Muscle layer of duodenum (tissue), 2 donors: ENCODE data around the gene COL23A1.

Source experiments
- H3K27ac ChIP-seq: one replicate; pipeline ENCODE4 v1.7.0; 2013; ENCODE audit warnings: mild to moderate bottlenecking, low read length
- H3K27me3 ChIP-seq: one replicate; pipeline ENCODE4 v1.7.0; 2013; ENCODE audit warnings: low read depth, mild to moderate bottlenecking, control low read depth, low read length
- H3K36me3 ChIP-seq, 2 donors: one replicate each; pipeline ENCODE4 v1.7.0; 2013; ENCODE audit warnings: low read length in 2 of 2, control low read depth in 1 of 2, mild to moderate bottlenecking in 1 of 2; ENCODE audit not compliant: insufficient read depth in 2 of 2, control insufficient read depth in 1 of 2
- H3K4me1 ChIP-seq, 2 donors: one replicate each; pipeline ENCODE4 v1.7.0; 2013; ENCODE audit warnings: low read length in 2 of 2, mild to moderate bottlenecking in 2 of 2, control low read depth in 1 of 2, moderate library complexity in 1 of 2; ENCODE audit not compliant: insufficient read depth in 2 of 2, control insufficient read depth in 1 of 2
- H3K4me3 ChIP-seq, 2 donors: one replicate each; pipeline ENCODE4 v1.7.0; 2013; ENCODE audit warnings: low read length in 2 of 2, low read depth in 1 of 2, mild to moderate bottlenecking in 1 of 2
- H3K9me3 ChIP-seq, 2 donors: one replicate each; pipeline ENCODE4 v1.7.0; 2013; ENCODE audit warnings: low read length in 2 of 2, control low read depth in 1 of 2, mild to moderate bottlenecking in 1 of 2; ENCODE audit not compliant: control insufficient read depth in 1 of 2
- donor health status: healthy.

Gene COL23A1

DNA sequence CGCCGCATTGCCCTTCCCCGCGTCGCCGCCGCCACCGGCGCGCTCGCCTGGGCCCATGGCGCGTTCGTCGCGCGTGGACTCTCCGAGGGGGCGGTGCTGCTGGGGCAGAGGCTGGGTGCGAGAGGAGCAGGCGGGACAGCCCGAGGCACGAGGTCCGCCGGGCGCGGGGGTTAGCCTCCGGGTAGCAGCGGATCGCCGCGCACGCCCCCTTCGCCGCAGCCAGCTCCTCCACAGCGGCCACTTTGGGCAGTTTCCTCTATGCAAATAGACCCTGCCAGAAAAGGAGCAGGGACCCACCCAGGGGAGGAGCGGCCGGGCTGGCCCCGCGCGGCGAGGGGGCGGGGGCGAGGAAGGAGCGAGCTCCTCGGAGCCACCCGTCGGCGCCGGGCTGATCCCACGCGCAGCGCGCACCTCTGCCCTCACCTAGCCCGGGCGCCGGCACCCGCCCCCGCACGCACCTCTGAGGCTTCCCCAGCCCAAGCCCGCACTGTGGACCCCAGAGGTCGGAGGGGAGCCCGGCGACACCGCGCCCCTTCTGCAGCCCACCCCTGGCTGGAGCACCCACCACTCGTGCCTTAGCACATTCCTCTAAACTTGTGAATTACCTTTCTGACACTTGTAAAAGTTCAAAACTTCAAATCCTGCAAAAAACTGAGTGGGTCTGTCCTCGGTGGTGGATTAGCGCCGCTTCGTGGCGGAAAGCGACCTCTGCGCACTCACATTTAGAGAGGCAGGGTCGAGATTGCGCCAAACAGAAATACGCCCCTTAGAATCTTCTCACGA, at the start of gene COL23A1:
Gene COL23A1 (minus strand): TSS at position 253 of the 783 bp plus-strand sequence.
- H3K27me3 ChIP-seq, result peaks cover 12% of the 10 kb centered on the region

DNA sequence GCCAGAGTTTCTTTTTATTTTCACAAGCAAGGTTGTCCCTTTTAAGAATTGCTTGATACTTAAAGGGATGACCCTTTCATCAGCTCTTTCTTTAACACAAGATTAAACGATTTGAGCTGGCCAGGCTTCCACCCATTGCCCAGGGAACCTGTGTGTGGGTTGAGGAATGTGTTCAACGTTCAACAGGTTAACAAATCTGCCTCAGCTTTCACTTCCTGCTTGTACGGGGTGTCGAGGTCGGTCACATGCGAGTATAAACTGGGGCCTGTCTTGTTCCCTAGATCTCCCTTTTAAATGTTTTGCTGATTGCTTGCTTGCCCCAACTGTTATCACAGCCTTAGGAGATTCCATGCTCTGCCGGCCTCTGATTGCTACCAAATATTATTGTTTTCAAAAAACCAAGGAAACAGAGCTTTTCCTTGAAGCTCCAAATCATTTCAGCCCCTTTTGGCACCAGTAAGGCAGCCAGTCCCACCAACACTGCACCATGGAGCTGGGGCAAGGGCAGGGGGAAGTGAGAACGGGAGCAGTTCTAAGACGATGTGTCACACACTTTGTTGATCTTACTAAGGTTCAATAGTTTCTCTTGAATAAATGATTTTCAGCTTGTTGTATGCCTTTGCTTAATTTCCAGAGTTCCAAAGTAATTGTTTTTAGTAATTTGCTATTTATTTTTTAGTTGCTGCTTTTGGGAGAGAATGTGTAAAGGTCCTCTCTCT, 47.3 kb upstream of the COL23A1 start:
- Histone ChIP-seq H3K27ac (no peak overlapping the region), H3K4me1 (no peaks in the 10 kb centered on the region), H3K9me3 (peaks cover 0 to 3% of the 10 kb centered on the region in 2 donors), H3K4me3 (no peak overlapping the region), H3K36me3 (no peaks in the 10 kb centered on the region), H3K27me3 (no peaks in the 10 kb centered on the region)

More for the DNA sequence above, at the start of gene COL23A1:
- H3K9me3 ChIP-seq, result peaks cover 0 to 10% of the 10 kb centered on the region in 2 donors
- peaks cover 3 to 14% of the 10 kb centered on the region in 2 donors for H3K4me1 ChIP-seq
- no peak within 1 kb of the TSS for H3K27ac ChIP-seq
- peaks cover 0 to 8% of the 10 kb centered on the region in 2 donors for H3K36me3 ChIP-seq
- H3K4me3 ChIP-seq, result peak within 1 kb of the TSS; percentile 35 to 71

DNA sequence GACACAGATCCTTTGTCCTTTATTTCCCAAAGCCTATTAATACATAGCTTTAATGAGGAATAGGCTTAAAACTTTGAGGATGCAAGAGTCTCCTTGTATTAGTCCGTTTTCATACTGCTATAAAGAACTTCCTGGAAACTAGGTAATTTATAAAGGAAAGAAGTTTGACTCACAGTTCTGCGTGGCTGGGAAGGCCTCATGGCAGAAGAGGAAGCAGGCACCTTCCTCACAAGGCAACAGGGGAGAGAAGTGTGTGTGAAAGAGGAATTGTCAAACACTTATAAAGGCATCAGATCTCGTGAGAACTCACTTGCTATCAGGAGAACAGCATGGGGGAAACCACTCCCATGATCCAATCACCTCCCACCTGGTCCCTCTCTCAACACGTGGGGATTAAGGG, 42.1 kb upstream of the COL23A1 start:
- H3K36me3 ChIP-seq, result no peaks in the 10 kb centered on the region
- no peak overlapping the region for H3K27ac ChIP-seq
- no peaks in the 10 kb centered on the region for H3K4me1 ChIP-seq
- no peak overlapping the region for H3K4me3 ChIP-seq
- no peaks in the 10 kb centered on the region for H3K27me3 ChIP-seq
- H3K9me3 ChIP-seq, result no peaks in the 10 kb centered on the region

DNA sequence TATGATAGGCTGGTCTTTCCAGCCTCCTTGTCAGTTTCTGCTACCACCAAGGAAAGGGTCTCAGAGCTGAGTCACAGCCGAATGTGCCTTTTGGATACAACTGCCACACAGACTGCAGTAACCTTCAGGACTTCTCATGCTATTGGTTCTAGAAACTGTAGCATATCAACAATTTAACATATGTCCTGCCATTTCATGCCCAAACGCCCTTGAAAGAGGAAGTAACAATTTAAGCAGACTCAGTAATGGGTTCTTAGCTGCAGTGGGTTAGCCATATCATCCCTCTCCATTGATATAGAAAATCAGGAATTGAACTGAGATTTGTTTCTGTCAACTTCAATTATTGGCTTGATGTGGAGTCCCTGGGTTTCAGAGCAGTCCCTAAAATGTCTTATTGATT, 40.8 kb upstream of the COL23A1 start:
- Histone ChIP-seq H3K4me1 (no peaks in the 10 kb centered on the region), H3K36me3 (no peaks in the 10 kb centered on the region), H3K4me3 (no peak overlapping the region), H3K27me3 (no peaks in the 10 kb centered on the region), H3K27ac (no peak overlapping the region), H3K9me3 (no peaks in the 10 kb centered on the region)

DNA sequence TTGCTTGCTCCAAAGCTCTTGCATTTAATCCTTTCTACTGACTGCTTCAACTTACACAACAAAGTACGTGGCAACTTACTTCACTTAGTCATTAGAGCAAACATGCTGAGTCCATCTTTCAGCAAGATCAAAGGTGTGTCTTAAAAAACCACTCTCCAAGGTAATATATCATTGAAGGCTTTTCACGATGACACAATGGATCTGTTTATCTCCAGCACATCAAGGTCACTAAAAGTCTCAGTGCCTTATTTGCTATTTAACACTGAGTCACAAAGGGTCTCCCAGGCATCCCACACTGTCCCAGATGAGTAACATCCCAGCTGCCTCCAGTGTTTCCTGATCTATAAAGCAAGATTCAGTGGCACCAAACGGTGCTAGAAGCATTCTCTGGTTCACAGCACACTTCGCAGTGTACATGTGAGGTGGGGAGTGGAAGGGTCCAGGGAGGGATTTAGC, 40.3 kb upstream of the COL23A1 start:
- no peaks in the 10 kb centered on the region for H3K36me3 ChIP-seq
- no peak overlapping the region for H3K4me3 ChIP-seq
- no peaks in the 10 kb centered on the region for H3K27me3 ChIP-seq

DNA sequence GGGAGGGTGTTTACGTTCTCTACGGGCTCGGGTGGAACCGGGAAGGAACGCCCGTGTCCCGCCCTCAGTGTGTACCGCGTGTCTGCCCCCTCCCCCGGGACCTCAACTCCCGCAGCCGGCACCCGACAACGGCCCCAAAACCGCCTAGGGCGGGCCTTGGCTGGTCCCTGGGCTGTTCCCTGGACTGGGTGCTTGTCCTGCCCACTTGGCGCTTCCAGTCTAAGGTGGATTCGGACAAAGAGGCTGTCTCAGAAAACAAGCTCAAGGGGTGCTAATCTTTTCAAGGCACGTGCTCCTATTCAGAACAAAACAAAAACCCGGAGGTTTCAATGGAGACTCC, 37.0 kb upstream of the COL23A1 start:
- H3K9me3 ChIP-seq, result no peaks in the 10 kb centered on the region
- H3K4me3 ChIP-seq, result peak overlapping the region; percentile 48 to 58
- H3K4me1 ChIP-seq, result peaks cover 9 to 28% of the 10 kb centered on the region in 2 donors
- H3K27ac ChIP-seq, result no peak overlapping the region
- H3K36me3 ChIP-seq, result peaks cover 7 to 8% of the 10 kb centered on the region in 2 donors
- no peaks in the 10 kb centered on the region for H3K27me3 ChIP-seq

More for the DNA sequence above, 40.3 kb upstream of the COL23A1 start:
- H3K4me1 ChIP-seq, result peaks cover 0 to 3% of the 10 kb centered on the region in 2 donors
- no peak overlapping the region for H3K27ac ChIP-seq
- H3K9me3 ChIP-seq, result no peaks in the 10 kb centered on the region

DNA sequence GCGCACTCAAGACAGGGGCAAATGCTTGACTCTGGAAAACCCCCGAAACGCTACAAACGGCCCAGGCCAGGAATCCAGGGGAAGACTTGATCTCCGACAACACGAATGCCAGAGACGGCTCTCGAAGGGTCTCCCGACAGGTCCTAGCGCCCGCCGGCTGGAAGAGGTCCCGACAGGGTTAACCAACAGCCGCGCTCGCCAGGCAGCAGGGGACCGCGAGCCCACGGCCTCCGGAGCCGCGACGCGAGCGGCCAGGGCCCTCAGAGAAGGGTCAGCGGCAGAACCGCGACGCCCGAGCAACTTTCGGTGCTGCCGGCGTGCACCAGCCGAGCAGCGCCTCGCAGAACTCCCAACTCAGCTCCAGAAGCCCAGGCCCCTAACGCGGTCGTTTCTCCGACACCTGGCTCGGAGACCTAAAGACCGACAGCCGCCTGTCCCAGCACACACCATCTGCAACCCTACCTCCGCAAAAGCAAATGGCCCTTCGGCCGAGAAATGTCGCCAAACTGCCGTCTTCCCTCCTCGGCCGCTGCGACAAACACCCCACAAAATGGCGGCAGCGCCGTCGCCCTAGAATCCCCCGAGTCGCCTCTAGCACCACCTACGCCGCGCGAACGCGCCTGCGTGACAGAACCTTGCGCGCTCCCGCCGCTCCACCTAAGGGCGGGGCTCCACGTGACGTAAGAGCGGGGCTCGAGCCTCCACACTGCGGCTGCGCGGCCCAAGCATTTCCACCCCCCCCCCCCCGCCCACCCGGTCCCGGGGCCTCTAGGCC, 36.5 kb upstream of the COL23A1 start, which contains the start of gene CLK4:
Gene CLK4 (minus strand): TSS at position 567 of the 775 bp plus-strand sequence. CDS start 3,634 bp downstream, outside the sequence.
- Histone ChIP-seq H3K36me3 (peaks cover 12% of the 10 kb centered on the region in 2 donors), H3K27ac (peak within 1 kb of the TSS; percentile 92), H3K9me3 (no peaks in the 10 kb centered on the region), H3K4me3 (peak within 1 kb of the TSS; percentile 96 to 97), H3K27me3 (no peaks in the 10 kb centered on the region), H3K4me1 (peaks cover 9 to 28% of the 10 kb centered on the region in 2 donors)

DNA sequence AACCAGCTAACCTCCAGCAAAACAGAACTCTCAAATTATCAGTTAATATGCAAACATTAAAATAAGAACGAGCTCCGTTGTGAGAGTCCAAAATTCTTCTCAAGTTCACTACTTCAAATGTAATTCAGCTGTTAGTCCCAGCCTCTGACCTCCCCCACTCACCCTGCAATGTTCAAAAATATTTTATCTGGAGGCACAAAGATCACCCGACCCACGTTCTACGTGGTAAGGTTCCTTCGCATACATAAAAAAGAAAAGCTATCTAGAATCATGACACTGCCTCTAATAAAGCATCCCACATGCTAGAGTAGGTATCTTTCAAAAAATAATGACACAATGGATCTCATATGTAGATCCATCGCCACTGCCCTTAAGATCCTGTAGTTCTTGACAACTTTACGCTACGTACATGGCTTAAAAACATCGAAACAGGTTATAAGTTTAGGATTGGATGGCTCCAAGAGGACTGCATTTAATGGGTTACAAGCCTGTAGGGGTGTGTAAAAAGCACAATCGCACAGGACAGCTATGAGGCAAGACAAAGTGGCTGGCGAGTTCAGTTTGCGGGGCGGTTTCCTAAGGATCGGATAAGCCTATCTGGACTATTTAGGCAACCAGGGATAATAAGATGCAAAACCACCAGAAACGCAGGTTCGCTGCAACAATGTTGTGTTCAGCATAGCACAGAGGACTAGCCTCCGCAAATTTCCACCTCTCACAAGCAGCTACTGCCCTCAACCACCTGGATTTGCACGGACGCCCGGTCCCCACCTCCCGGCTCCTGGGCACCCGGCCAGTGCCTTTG, 35.7 kb upstream of the COL23A1 start:
- Histone ChIP-seq H3K27me3 (no peaks in the 10 kb centered on the region), H3K36me3 (peaks cover 16% of the 10 kb centered on the region in 2 donors), H3K4me1 (peaks cover 9 to 28% of the 10 kb centered on the region in 2 donors), H3K4me3 (peak overlapping the region; percentile 96 to 97), H3K9me3 (no peaks in the 10 kb centered on the region), H3K27ac (peak overlapping the region; percentile 92)

DNA sequence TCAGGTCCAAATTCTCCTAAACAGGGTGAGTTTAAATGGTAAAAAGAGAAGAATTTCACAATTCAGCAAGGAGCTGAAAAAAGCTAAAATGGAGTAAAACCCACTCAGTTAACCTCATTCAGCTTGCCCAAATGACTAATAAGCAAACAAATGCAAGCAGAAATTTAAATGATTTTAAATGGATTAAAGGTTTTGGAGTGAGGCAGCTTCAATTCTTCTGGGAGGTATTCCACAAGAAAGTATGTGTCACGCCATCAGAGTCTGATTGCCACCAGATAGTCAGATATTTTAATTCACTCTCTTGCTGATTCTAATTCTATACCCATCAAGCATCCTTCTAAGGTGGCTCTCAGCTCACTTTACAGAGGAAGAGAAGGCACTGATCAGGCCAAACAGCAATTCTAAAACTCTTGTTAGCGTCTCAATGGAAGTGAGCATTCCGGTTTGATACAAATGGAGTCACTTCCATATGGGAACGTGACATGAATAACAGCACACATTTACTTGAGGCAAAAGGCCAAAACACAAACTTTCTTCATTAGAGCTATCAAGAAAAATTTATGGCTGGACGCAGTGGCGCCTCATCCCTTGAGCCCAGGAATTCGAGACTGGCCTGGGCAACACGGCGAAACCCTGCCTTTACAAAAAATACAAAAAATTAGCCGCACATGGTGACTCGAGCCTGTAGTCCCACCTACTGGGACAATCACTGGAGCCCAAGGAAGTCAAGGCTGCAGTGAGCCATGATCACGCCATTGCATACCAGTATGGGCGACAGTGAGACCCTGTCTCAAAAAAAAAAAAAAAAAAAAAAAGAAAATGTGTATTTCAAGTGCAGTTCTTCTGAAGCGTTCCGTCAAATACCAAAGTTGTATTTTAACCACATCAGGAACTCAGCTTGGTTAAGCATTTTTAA, 34.7 kb upstream of the COL23A1 start:
- peak overlapping the region; percentile 92 for H3K27ac ChIP-seq
- peaks cover 9 to 30% of the 10 kb centered on the region in 2 donors for H3K4me1 ChIP-seq

More for the DNA sequence above, 34.7 kb upstream of the COL23A1 start:
- H3K27me3 ChIP-seq, result no peaks in the 10 kb centered on the region
- H3K4me3 ChIP-seq, result peak overlapping the region; percentile 96 to 97
- H3K36me3 ChIP-seq, result peaks cover 26% of the 10 kb centered on the region in 2 donors
- H3K9me3 ChIP-seq, result no peaks in the 10 kb centered on the region
